ENCODE data around the gene PRR20C.
"Not testable (repeated sequence)": the region's sequence is repeated elsewhere in the genome, so short reads cannot be mapped to it uniquely, and the experiment has no call there.

Gene PRR20C

DNA sequence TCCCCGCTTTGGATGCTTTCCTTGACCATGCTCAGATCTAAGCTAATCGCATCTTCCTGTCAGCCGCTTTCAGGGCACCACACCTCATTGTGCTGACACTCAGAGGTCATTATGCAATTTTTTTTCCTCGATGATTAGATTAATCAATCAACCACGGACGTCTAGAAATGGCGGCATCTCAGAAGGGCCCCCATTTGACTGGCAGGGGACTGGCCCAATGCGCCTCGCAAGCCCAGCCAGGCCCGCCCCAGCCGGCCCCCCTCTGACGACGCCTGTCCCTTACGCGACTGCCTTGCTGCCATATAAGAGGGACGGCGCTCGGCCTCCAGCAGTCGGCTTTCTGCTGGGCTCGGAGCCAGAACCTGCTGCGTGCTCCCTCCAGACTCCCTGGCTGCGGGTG lies at the start of gene PRR20C:
Gene PRR20C (plus strand): TSS at position 301 of the 400 bp plus-strand sequence. CDS start 387 bp downstream, outside the sequence.
- DNase-seq: not testable (repeated sequence)

DNA sequence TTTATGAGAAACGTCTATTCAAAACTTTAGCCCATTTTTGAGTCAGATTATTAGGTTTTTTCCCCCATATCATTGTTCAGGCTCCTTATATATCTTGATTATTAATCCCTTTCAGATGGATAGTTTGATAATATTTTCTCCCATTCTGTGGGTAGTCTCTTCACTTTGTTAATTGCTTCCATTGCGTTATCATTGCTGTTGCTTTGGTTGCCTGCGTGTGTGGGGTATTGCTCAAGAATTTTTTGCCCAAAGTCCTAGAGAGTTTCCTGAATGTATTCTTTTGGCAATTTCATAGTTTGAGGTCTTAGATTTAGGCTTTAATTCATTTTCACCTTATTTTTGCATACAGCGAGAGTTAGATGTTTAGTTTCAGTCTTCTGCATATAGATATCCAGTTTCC lies 38.9 kb upstream of the PRR20C start:
- DNase-seq: no peak

DNA sequence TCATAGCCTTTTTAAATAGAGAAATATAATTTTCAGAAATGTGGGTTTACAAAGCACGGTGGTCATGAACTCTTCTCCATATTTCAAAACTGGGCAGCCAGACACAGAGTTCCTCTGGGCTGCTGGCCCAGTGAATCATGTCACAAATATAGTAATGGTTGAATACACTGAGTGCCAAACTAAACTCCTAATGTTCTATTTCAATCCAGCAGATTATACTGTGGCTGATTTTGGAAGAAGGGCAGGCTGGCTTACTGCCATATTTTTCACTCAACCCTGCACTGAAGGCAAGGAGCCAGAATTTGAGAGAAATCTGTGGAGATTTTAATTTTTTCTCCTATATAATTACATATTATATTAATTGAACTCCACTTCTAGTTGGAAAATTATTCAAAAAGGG lies 30.2 kb upstream of the PRR20C start:
- DNase-seq: no peak

DNA sequence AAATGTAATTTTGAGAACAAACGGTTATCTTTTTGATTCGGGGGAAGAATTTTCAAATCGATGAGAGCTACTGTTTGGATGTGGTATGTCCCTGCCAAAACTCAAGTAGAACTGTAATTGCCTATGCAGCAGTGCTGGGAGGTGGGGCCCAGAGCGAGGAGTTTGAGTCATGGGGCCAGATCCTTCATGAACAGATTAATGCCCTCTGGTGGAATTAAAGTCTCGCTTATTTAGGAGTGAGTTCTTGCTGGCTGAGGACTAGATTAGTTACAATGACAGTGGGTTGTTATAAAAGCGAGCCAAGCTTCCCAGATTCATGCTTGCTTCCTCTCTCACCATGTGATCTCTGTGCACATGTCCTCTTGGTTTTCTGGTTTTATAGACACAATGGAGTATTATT lies 25.0 kb upstream of the PRR20C start:
- no peak for DNase-seq

GRCh38 chr13:57136093-57136492 lies 17.8 kb upstream of the PRR20C start:
- no peak for DNase-seq

- DNase-seq: no peak
Measured at GRCh38 chr13:57137585-57137984, 16.3 kb upstream of the PRR20C start.

GRCh38 chr13:57138988-57139387 lies 14.9 kb upstream of the PRR20C start:
- DNase-seq: no peak

DNA sequence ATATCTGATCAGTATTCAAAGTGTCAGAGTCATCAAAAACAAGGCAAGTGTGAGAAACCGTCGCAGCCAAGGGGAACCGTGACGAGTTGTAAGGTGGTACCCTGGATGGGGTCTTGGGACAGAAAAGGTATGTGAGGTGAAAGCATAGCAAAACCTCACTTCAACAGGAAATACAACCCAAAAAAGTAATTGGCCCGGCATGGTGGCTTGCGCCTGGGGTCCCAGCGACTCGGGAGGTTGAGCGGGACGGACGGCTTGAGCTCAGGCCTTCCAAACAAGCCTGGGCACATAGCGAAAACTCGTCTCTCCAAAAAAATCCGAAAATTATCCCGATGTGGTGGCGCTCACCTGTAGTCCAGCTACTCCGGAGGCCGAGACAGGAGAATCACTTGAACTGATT lies 14.1 kb upstream of the PRR20C start:
- DNase-seq: not testable (repeated sequence)

- DNase-seq: not testable (repeated sequence)
Measured at GRCh38 chr13:57140235-57140968, 13.5 kb upstream of the PRR20C start, which contains the start of gene PRR20A. PRR20A (plus strand) TSS chr13:57140918; CDS start chr13:57141305, 387 bp downstream.

DNA sequence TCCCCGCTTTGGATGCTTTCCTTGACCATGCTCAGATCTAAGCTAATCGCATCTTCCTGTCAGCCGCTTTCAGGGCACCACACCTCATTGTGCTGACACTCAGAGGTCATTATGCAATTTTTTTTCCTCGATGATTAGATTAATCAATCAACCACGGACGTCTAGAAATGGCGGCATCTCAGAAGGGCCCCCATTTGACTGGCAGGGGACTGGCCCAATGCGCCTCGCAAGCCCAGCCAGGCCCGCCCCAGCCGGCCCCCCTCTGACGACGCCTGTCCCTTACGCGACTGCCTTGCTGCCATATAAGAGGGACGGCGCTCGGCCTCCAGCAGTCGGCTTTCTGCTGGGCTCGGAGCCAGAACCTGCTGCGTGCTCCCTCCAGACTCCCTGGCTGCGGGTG lies 6.7 kb upstream of the PRR20C start, which contains the start of gene PRR20B:
Gene PRR20B (plus strand): TSS at position 301 of the 400 bp plus-strand sequence. CDS start 387 bp downstream, outside the sequence.
- not testable (repeated sequence) for DNase-seq

DNA sequence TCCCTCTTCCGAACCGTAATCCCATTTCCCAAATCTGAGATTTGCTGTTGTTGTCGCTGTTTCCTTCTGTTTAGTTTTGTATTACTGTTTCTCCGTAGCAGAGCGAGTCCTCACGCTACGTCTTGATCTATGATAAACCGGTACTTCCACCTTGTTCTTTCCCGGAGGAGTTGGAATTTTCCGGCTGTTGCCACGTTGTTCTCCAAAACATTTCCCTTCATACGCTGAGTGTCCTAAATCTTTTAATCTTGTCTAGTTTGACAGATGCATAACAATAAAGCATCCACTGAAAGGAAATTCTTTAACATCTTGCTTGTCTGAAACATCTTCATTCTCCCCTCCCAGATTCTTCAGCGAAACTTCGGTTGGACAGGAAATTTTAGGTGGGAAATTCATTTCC lies 5.8 kb upstream of the PRR20C start:
- not testable (repeated sequence) for DNase-seq

DNA sequence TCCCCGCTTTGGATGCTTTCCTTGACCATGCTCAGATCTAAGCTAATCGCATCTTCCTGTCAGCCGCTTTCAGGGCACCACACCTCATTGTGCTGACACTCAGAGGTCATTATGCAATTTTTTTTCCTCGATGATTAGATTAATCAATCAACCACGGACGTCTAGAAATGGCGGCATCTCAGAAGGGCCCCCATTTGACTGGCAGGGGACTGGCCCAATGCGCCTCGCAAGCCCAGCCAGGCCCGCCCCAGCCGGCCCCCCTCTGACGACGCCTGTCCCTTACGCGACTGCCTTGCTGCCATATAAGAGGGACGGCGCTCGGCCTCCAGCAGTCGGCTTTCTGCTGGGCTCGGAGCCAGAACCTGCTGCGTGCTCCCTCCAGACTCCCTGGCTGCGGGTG lies 6.5 kb downstream of the PRR20C start, which contains the start of gene PRR20D:
Gene PRR20D (plus strand): TSS at position 301 of the 400 bp plus-strand sequence. CDS start 387 bp downstream, outside the sequence.
- not testable (repeated sequence) for DNase-seq

DNA sequence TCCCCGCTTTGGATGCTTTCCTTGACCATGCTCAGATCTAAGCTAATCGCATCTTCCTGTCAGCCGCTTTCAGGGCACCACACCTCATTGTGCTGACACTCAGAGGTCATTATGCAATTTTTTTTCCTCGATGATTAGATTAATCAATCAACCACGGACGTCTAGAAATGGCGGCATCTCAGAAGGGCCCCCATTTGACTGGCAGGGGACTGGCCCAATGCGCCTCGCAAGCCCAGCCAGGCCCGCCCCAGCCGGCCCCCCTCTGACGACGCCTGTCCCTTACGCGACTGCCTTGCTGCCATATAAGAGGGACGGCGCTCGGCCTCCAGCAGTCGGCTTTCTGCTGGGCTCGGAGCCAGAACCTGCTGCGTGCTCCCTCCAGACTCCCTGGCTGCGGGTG lies 13.0 kb downstream of the PRR20C start, which contains the start of gene PRR20E:
Gene PRR20E (plus strand): TSS at position 301 of the 400 bp plus-strand sequence. CDS start 387 bp downstream, outside the sequence.
- not testable (repeated sequence) for DNase-seq

- no peak for DNase-seq
Measured at GRCh38 chr13:57191667-57192066, 37.8 kb downstream of the PRR20C start.
